Upper lobe of right lung (tissue), 1 donor: ENCODE measurements around the gene ZBTB38. TPM values are rescaled to one million over a fixed set of nuclear protein-coding genes. Genes with fewer than 3 reads are reported as not detected.

Experiments used
- ATAC-seq: fragments of 200-7000 bp; cut with Tn5 transposase; one replicate; pipeline ENCODE4 v1.9.1; 2020; ENCODE audit warnings: mild to moderate bottlenecking, moderate library complexity
- DNase-seq: peaks from one replicate; pipeline ENCODE4 v3.0.0-alpha.2; 2020
- H3K27ac ChIP-seq: fragments of 200-600 bp; one replicate; pipeline ENCODE4 v1.8.0; 2022
- H3K27me3 ChIP-seq: fragments of 200-600 bp; one replicate; pipeline ENCODE4 v1.8.0; 2022; ENCODE audit warnings: mild to moderate bottlenecking
- H3K36me3 ChIP-seq: fragments of 200-600 bp; one replicate; pipeline ENCODE4 v1.8.0; 2022
- H3K4me1 ChIP-seq: fragments of 200-600 bp; one replicate; pipeline ENCODE4 v1.8.0; 2022
- H3K4me3 ChIP-seq: fragments of 200-600 bp; one replicate; pipeline ENCODE4 v1.8.0; 2022; ENCODE audit warnings: mild to moderate bottlenecking
- H3K9me3 ChIP-seq: fragments of 200-600 bp; one replicate; pipeline ENCODE4 v1.8.0; 2022
- CTCF ChIP-seq: fragments of 200-600 bp; IDR thresholded peaks from one replicate; pipeline ENCODE4 v1.8.0; 2022; ENCODE audit warnings: antibody characterized with exemption
- intact Hi-C: fragments of 100-400 bp; cut with DNase I; formaldehyde crosslinking; loops from one replicate; pipeline ENCODE4 v1.11.0; 2022
- total RNA-seq: library from RNA; stranded (reverse); fragmentation: NEBNext Ultra II Directional; extraction: Animal tissue kit (Norgen Biotek cat#: 25700); gene quantifications from one replicate; pipeline ENCODE4 v1.2.1, GENCODE V29; 2021
- donor health status: DM: no; HTN: yes; CAD: no; lungs with severe emphysema.

The ZBTB38 gene
- total RNA-seq, 1 donor from 2014 or later = 118 TPM

DNA sequence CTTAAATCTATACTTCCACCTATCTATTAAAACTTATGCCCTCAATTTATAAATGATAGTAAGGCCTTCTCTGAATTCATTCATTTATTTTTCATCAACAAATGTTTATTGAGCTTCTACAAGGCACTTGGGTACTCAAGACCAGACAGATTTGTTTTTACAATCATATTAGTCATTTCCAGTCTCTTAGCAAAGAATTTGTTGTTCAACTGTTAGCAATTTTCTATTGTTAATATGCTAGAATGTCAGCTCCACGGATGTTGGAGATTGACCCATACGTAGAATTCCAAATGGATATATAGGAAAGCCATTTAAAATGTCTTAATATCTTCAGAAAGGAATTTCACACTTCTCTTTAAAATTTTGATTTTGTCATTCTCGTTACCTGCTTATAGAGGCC is 36.7 kb downstream of the ZBTB38 start:
- intact Hi-C loops = no loop called here

GRCh38 chr3:141405591-141405990 is 37.3 kb downstream of the ZBTB38 start:
- H3K9me3 ChIP-seq = no peaks in the 10 kb centered on the region
- peaks cover 46% of the 10 kb centered on the region for H3K36me3 ChIP-seq
- H3K27ac ChIP-seq = no peak overlapping the region
- H3K4me3 ChIP-seq = no peak overlapping the region
- ATAC-seq = no peak
- TF ChIP-seq CTCF = no peak
- no peaks in the 10 kb centered on the region for H3K27me3 ChIP-seq
- intact Hi-C loops = no loop called here
- DNase-seq = no peak
- peaks cover 58% of the 10 kb centered on the region for H3K4me1 ChIP-seq

More for the DNA sequence above, 36.7 kb downstream of the ZBTB38 start:
- H3K4me3 ChIP-seq = no peak overlapping the region
- no peaks in the 10 kb centered on the region for H3K9me3 ChIP-seq
- H3K36me3 ChIP-seq = peaks cover 46% of the 10 kb centered on the region
- peak overlapping the region; percentile 98 for H3K27ac ChIP-seq
- H3K27me3 ChIP-seq = no peaks in the 10 kb centered on the region
- peaks cover 55% of the 10 kb centered on the region for H3K4me1 ChIP-seq
- DNase-seq = no peak
- TF ChIP-seq CTCF = no peak
- ATAC-seq = no peak

GRCh38 chr3:141406265-141406664 is 38.0 kb downstream of the ZBTB38 start:
- Histone ChIP-seq H3K36me3 (peaks cover 46% of the 10 kb centered on the region), H3K27me3 (no peaks in the 10 kb centered on the region), H3K27ac (peak overlapping the region; percentile 58), H3K4me3 (no peak overlapping the region), H3K4me1 (peaks cover 59% of the 10 kb centered on the region), H3K9me3 (no peaks in the 10 kb centered on the region)
- intact Hi-C loops = no loop called here
- TF ChIP-seq CTCF = no peak
- ATAC-seq (no peak), DNase-seq (no peak)

GRCh38 chr3:141407047-141407446 is 38.7 kb downstream of the ZBTB38 start:
- Histone ChIP-seq H3K36me3 (peaks cover 46% of the 10 kb centered on the region), H3K27ac (peak overlapping the region; percentile 58), H3K27me3 (no peaks in the 10 kb centered on the region), H3K9me3 (no peaks in the 10 kb centered on the region), H3K4me1 (peaks cover 66% of the 10 kb centered on the region), H3K4me3 (no peak overlapping the region)
- no peak for ATAC-seq
- intact Hi-C loops = no loop called here
- TF ChIP-seq CTCF = no peak
- DNase-seq = no peak

GRCh38 chr3:141407825-141408224 is 39.5 kb downstream of the ZBTB38 start:
- Histone ChIP-seq H3K9me3 (no peaks in the 10 kb centered on the region), H3K36me3 (peaks cover 46% of the 10 kb centered on the region), H3K27me3 (no peaks in the 10 kb centered on the region), H3K4me1 (peaks cover 71% of the 10 kb centered on the region), H3K4me3 (no peak overlapping the region), H3K27ac (peak overlapping the region; percentile 24)
- intact Hi-C loops = no loop called here
- DNase-seq (no peak), ATAC-seq (no peak)
- TF ChIP-seq CTCF = no peak

GRCh38 chr3:141408596-141408995 is 40.3 kb downstream of the ZBTB38 start:
- no peaks in the 10 kb centered on the region for H3K27me3 ChIP-seq
- H3K4me3 ChIP-seq = no peak overlapping the region
- TF ChIP-seq CTCF = no peak
- intact Hi-C loops = no loop called here
- ATAC-seq (no peak), DNase-seq (no peak)
- H3K4me1 ChIP-seq = peaks cover 75% of the 10 kb centered on the region
- no peaks in the 10 kb centered on the region for H3K9me3 ChIP-seq
- H3K36me3 ChIP-seq = peaks cover 52% of the 10 kb centered on the region
- H3K27ac ChIP-seq = peak overlapping the region; percentile 88
